K562 (cell line): ENCODE results near the gene CABP7. TPM values are rescaled to one million over a fixed set of nuclear protein-coding genes. Genes with fewer than 3 reads are reported as not detected.

Source experiments
- BDP1 ChIP-seq: IDR thresholded peaks from 3 replicates; pipeline ENCODE4 v1.6.1; 2011; ENCODE audit not compliant: insufficient read length, insufficient read depth
- CHCHD3 ChIP-seq: fragments of 250-450 bp; sonication (Bioruptor Pico); IDR thresholded peaks from 2 replicates; pipeline ENCODE4 v2.1.2; 2022; ENCODE audit warnings: mild to moderate bottlenecking
- HDAC2 ChIP-seq: fragments of 450-650 bp; IDR thresholded peaks from 2 replicates; pipeline ENCODE4 v1.6.1; 2016; ENCODE audit warnings: mild to moderate bottlenecking
- HMGN3 ChIP-seq: IDR thresholded peaks from 2 replicates; pipeline ENCODE4 v1.6.1; 2011; ENCODE audit warnings: borderline replicate concordance, low read depth, mild to moderate bottlenecking, mixed read lengths, low read length; ENCODE audit not compliant: insufficient read length; ENCODE audit errors: extremely low read depth
- HOXB6 ChIP-seq: fragments of 250-450 bp; sonication (Bioruptor Pico); IDR thresholded peaks from 2 replicates; pipeline ENCODE4 v1.5.1; 2022; ENCODE audit warnings: mild to moderate bottlenecking, borderline replicate concordance
- NFIC ChIP-seq: fragments of 450-650 bp; IDR thresholded peaks from 2 replicates; pipeline ENCODE4 v1.6.1; 2017; ENCODE audit warnings: mild to moderate bottlenecking, inconsistent platforms
- PHF8 ChIP-seq: fragments of 200-600 bp; sonication (generic); IDR thresholded peaks from 2 replicates; pipeline ENCODE4 v1.6.1; 2012; ENCODE audit warnings: mixed run types, mild to moderate bottlenecking, inconsistent platforms, low read length, moderate library complexity, borderline replicate concordance
- PML ChIP-seq: IDR thresholded peaks from 2 replicates; pipeline ENCODE4 v1.6.1; 2012; ENCODE audit warnings: low read length, inconsistent platforms
- POLR2G ChIP-seq: fragments of 200-400 bp; formaldehyde crosslinking; IDR thresholded peaks from 2 replicates; pipeline ENCODE4 v1.6.1; 2017; ENCODE audit warnings: low read depth, mild to moderate bottlenecking, antibody characterized with exemption, low read length, moderate library complexity
- RBFOX2 ChIP-seq: fragments of 200-400 bp; formaldehyde crosslinking; IDR thresholded peaks from 2 replicates; pipeline ENCODE4 v1.6.1; 2017; ENCODE audit warnings: low read depth, mild to moderate bottlenecking, low read length, moderate library complexity
- RCOR1 ChIP-seq, 2 experiments: IDR thresholded peaks; 2 replicates each; pipeline ENCODE4 v1.6.1; 2012; ENCODE audit warnings: low read depth in 2 of 2, low read length in 2 of 2, borderline replicate concordance in 1 of 2, improper control_type of control experiment in 1 of 2
- SPI1 ChIP-seq: IDR thresholded peaks from 2 replicates; pipeline ENCODE4 v1.6.1; 2011; ENCODE audit warnings: low read depth, low read length, control low read depth, borderline replicate concordance
- ZFX ChIP-seq: sonication (generic); formaldehyde crosslinking; IDR thresholded peaks from 2 replicates; pipeline ENCODE4 v1.8.0; 2022; ENCODE audit warnings: mild to moderate bottlenecking, missing genetic modification reagents, moderate library complexity
- ZKSCAN1 ChIP-seq: fragments of 150-350 bp; IDR thresholded peaks from 2 replicates; pipeline ENCODE4 v1.6.1; 2016; ENCODE audit warnings: low read depth, low read length
- ZNF274 ChIP-seq: IDR thresholded peaks from 2 replicates; pipeline ENCODE4 v1.6.1; 2011; ENCODE audit warnings: low read depth, mild to moderate bottlenecking, low read length, moderate library complexity, borderline replicate concordance
- ZNF589 ChIP-seq: fragments of 200-800 bp; sonication (Bioruptor generic); IDR thresholded peaks from 2 replicates; pipeline ENCODE4 v1.6.1; 2016; ENCODE audit warnings: low read depth, missing genetic modification characterization, missing compliant biosample characterization
- polyA plus RNA-seq, 8 experiments: library from polyadenylated mRNA; depleted of rRNA in 4 of 8; stranded (reverse) in 5 of 8; unstranded in 3 of 8; fragments of >200 nt; fragmentation: Nextera tagmentation in 2 of 8; fragmentation: Illumina TruSeq in 1 of 8; extraction: Ambion mirVana in 2 of 8; extraction: Trizol in 1 of 8; gene quantifications; 2 replicates each; pipeline versions ENCODE4 v1.2.1 to v1.2.3, GENCODE V29; 2011 to 2014; ENCODE audit warnings: inconsistent platforms in 1 of 8, missing spikeins in 1 of 8
- total RNA-seq, 7 experiments: library from RNA; depleted of rRNA in 6 of 7; stranded (reverse); fragments of >200 nt in 6 of 7; fragmentation: Illumina TruSeq in 2 of 7; extraction: Trizol in 2 of 7; gene quantifications; 2 replicates each; pipeline versions ENCODE4 v1.2.1 to v1.2.3, GENCODE V29; 2011 to 2021; ENCODE audit warnings: low replicate concordance in 1 of 7
- TF ChIP-seq, protein P1 (sequence below): fragments of 450-650 bp; IDR thresholded peaks from 2 replicates; pipeline ENCODE4 v1.6.1; 2014; ENCODE audit warnings: low read depth, mild to moderate bottlenecking, moderate library complexity, borderline replicate concordance
- TF ChIP-seq, protein P2 (sequence below): conservative IDR thresholded peaks from 2 replicates; pipeline ENCODE4 v1.6.1; 2011; ENCODE audit warnings: low read depth, mild to moderate bottlenecking, low read length; ENCODE audit not compliant: control insufficient read depth
- TF ChIP-seq, protein P3 (sequence below): fragments of 450-650 bp; formaldehyde crosslinking; IDR thresholded peaks from 2 replicates; pipeline ENCODE4 v1.4.0; 2020; ENCODE audit warnings: mild to moderate bottlenecking, mixed read lengths
- TF ChIP-seq, protein P4 (sequence below): IDR thresholded peaks from 2 replicates; pipeline ENCODE4 v1.6.1; 2012; ENCODE audit warnings: low read depth, low read length, improper control_type of control experiment, borderline replicate concordance

The CABP7 gene
- total and polyA plus RNA-seq, 9 of the 15 experiments (the other 6 are each of a cell fraction or from before 2014, with no cell fraction given): not detected

DNA sequence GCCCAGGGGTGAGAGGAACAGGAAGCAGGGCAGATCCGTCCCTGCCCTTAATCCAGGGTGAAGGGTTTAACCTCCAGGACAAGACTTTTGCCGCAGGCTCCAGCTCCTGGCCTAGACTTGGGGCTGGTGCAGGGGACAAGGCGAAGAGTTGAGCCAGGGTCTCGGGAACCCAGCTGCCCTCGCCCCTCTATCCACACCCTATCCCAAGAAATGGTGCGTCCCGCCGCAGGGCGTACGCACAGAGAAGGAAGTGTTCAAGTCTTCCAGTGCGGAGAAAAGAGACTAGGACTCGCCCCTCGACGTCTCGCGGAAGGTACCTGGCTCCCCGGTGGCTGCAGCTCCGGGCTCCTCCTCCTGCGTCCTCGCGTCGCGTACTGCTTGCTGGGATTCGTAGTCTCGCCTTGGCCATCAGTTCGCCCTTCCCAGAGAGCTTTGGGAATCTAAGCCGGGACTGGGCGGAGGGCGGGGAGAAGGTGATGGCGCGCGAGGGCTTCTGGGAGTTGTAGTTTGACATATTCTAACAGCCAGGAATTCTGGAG lies 46.9 kb downstream of the CABP7 start, which contains the start of gene ZMAT5 (continued):
- TF ChIP-seq, protein P1, sequence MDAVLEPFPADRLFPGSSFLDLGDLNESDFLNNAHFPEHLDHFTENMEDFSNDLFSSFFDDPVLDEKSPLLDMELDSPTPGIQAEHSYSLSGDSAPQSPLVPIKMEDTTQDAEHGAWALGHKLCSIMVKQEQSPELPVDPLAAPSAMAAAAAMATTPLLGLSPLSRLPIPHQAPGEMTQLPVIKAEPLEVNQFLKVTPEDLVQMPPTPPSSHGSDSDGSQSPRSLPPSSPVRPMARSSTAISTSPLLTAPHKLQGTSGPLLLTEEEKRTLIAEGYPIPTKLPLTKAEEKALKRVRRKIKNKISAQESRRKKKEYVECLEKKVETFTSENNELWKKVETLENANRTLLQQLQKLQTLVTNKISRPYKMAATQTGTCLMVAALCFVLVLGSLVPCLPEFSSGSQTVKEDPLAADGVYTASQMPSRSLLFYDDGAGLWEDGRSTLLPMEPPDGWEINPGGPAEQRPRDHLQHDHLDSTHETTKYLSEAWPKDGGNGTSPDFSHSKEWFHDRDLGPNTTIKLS: peak; percentile 81; the same call in 1 of the 2 replicates
- TF ChIP-seq PHF8 (peak; percentile 51; the same call in 1 of the 2 replicates), CHCHD3 (no peak), PML (no peak), HDAC2 (no peak), POLR2G (peak; percentile 86), HMGN3 (no peak), SPI1 (no peak), ZKSCAN1 (0 out of 2 replicates have a peak, but pooled peaks have one; percentile 25), ZNF589 (CRISPR knock-in tag) (no peak), ZNF274 (no peak), ZFX (peak; percentile 48), BDP1 (no peak), RBFOX2 (peak; percentile 79), HOXB6 (no peak), NFIC (peak; percentile 49), RCOR1 (IDR thresholded peaks at IDR 0.05; ENCODE audit: borderline replicate concordance in 1 of 2, low read depth in 2 of 2, low read length in 2 of 2) (no peak)
- TF ChIP-seq, protein P2, sequence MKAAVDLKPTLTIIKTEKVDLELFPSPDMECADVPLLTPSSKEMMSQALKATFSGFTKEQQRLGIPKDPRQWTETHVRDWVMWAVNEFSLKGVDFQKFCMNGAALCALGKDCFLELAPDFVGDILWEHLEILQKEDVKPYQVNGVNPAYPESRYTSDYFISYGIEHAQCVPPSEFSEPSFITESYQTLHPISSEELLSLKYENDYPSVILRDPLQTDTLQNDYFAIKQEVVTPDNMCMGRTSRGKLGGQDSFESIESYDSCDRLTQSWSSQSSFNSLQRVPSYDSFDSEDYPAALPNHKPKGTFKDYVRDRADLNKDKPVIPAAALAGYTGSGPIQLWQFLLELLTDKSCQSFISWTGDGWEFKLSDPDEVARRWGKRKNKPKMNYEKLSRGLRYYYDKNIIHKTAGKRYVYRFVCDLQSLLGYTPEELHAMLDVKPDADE: peak; percentile 86
- TF ChIP-seq, protein P3, sequence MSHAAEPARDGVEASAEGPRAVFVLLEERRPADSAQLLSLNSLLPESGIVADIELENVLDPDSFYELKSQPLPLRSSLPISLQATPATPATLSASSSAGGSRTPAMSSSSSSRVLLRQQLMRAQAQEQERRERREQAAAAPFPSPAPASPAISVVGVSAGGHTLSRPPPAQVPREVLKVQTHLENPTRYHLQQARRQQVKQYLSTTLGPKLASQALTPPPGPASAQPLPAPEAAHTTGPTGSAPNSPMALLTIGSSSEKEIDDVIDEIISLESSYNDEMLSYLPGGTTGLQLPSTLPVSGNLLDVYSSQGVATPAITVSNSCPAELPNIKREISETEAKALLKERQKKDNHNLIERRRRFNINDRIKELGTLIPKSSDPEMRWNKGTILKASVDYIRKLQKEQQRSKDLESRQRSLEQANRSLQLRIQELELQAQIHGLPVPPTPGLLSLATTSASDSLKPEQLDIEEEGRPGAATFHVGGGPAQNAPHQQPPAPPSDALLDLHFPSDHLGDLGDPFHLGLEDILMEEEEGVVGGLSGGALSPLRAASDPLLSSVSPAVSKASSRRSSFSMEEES: no peak
- TF ChIP-seq, protein P4, sequence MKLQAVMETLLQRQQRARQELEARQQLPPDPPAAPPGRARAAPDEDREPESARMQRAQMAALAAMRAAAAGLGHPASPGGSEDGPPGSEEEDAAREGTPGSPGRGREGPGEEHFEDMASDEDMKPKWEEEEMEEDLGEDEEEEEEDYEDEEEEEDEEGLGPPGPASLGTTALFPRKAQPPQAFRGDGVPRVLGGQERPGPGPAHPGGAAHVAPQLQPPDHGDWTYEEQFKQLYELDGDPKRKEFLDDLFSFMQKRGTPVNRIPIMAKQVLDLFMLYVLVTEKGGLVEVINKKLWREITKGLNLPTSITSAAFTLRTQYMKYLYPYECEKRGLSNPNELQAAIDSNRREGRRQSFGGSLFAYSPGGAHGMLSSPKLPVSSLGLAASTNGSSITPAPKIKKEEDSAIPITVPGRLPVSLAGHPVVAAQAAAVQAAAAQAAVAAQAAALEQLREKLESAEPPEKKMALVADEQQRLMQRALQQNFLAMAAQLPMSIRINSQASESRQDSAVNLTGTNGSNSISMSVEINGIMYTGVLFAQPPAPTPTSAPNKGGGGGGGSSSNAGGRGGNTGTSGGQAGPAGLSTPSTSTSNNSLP: no peak
